NT2/D1 (cell line): ENCODE results near the gene ACTR5.

Experiments
- DNase-seq: peaks from one replicate; pipeline ENCODE4 v3.0.0-alpha.2; 2011; ENCODE audit warnings: low read depth, low spot score
- H3K27me3 ChIP-seq: 2 replicates; pipeline ENCODE4 v1.6.0; 2011; ENCODE audit warnings: mild to moderate bottlenecking; ENCODE audit not compliant: insufficient read length, insufficient read depth
- H3K36me3 ChIP-seq: 2 replicates; pipeline ENCODE4 v1.6.1; 2011; ENCODE audit warnings: mild to moderate bottlenecking, low read length, mixed read lengths; ENCODE audit not compliant: insufficient read depth, insufficient read length
- H3K4me1 ChIP-seq: 2 replicates; pipeline ENCODE4 v1.5.1; 2011; ENCODE audit not compliant: insufficient read depth, insufficient read length
- H3K4me3 ChIP-seq: 2 replicates; pipeline ENCODE4 v1.5.1; 2011; ENCODE audit warnings: low read depth; ENCODE audit not compliant: insufficient read length
- H3K9ac ChIP-seq: 2 replicates; pipeline ENCODE4 v1.6.0; 2011; ENCODE audit warnings: low read depth; ENCODE audit not compliant: insufficient read length
- H3K9me3 ChIP-seq: 2 replicates; pipeline ENCODE4 v1.5.1; 2011; ENCODE audit warnings: mild to moderate bottlenecking, low read length; ENCODE audit not compliant: insufficient read depth
- SUZ12 ChIP-seq: IDR thresholded peaks from 2 replicates; pipeline ENCODE4 v1.6.1; 2011; ENCODE audit not compliant: insufficient read length, insufficient read depth; ENCODE audit errors: extremely low read depth
- YY1 ChIP-seq: IDR thresholded peaks from 2 replicates; pipeline ENCODE4 v1.6.1; 2011; ENCODE audit not compliant: insufficient read length, insufficient read depth
- ZNF274 ChIP-seq: IDR thresholded peaks from 2 replicates; pipeline ENCODE4 v1.6.1; 2011; ENCODE audit warnings: mild to moderate bottlenecking, low read depth, low read length

ACTR5 gene

GRCh38 chr20:38714308-38714707 lies 34.0 kb upstream of the ACTR5 start:
- TF ChIP-seq SUZ12, result no peak
- TF ChIP-seq YY1, result no peak
- TF ChIP-seq ZNF274, result no peak
- Histone ChIP-seq H3K36me3 (no peaks in the 10 kb centered on the region), H3K27me3 (peaks cover 31% of the 10 kb centered on the region), H3K4me1 (peaks cover 10% of the 10 kb centered on the region), H3K9me3 (no peaks in the 10 kb centered on the region), H3K9ac (no peak overlapping the region), H3K4me3 (no peak overlapping the region)
- DNase-seq, result peak; percentile 51

GRCh38 chr20:38715646-38716045 lies 32.6 kb upstream of the ACTR5 start:
- peaks cover 9% of the 10 kb centered on the region for H3K4me1 ChIP-seq
- DNase-seq, result no peak
- H3K36me3 ChIP-seq, result no peaks in the 10 kb centered on the region
- no peak for TF ChIP-seq ZNF274
- no peak for TF ChIP-seq YY1
- no peak for TF ChIP-seq SUZ12
- H3K9me3 ChIP-seq, result no peaks in the 10 kb centered on the region
- H3K4me3 ChIP-seq, result no peak overlapping the region
- H3K9ac ChIP-seq, result no peak overlapping the region
- H3K27me3 ChIP-seq, result peaks cover 44% of the 10 kb centered on the region

GRCh38 chr20:38722683-38723016 lies 25.6 kb upstream of the ACTR5 start:
- Histone ChIP-seq H3K36me3 (no peaks in the 10 kb centered on the region), H3K27me3 (peaks cover 100% of the 10 kb centered on the region), H3K9me3 (no peaks in the 10 kb centered on the region; the same call in 1 of the 2 replicates), H3K9ac (no peak overlapping the region), H3K4me3 (no peak overlapping the region), H3K4me1 (peaks cover 30% of the 10 kb centered on the region)
- TF ChIP-seq YY1 (no peak), ZNF274 (no peak), SUZ12 (no peak)
- DNase-seq, result no peak

- Histone ChIP-seq H3K4me1 (peaks cover 30% of the 10 kb centered on the region), H3K36me3 (no peaks in the 10 kb centered on the region), H3K9me3 (no peaks in the 10 kb centered on the region; the same call in 1 of the 2 replicates), H3K27me3 (peaks cover 100% of the 10 kb centered on the region), H3K9ac (peak overlapping the region; percentile 53), H3K4me3 (peak overlapping the region; percentile 26)
- no peak for DNase-seq
- TF ChIP-seq YY1 (no peak), ZNF274 (no peak), SUZ12 (no peak)
Observed at GRCh38 chr20:38723017-38723847, 25.0 kb upstream of the ACTR5 start.

- H3K4me3 ChIP-seq, result peak within 1 kb of the TSS; percentile 26
- no peaks in the 10 kb centered on the region; the same call in 1 of the 2 replicates for H3K9me3 ChIP-seq
- no peak for DNase-seq
- peaks cover 36% of the 10 kb centered on the region for H3K4me1 ChIP-seq
- peak within 1 kb of the TSS; percentile 53 for H3K9ac ChIP-seq
- no peaks in the 10 kb centered on the region for H3K36me3 ChIP-seq
- no peak for TF ChIP-seq YY1
- peaks cover 100% of the 10 kb centered on the region for H3K27me3 ChIP-seq
Observed at GRCh38 chr20:38723848-38724625, 24.2 kb upstream of the ACTR5 start, which contains the start of gene SLC32A1. Gene SLC32A1, plus strand, starts transcription at chr20:38724486. Its CDS starts 239 bp downstream, at chr20:38724725.

GRCh38 chr20:38724626-38725147 lies 23.6 kb upstream of the ACTR5 start:
- TF ChIP-seq SUZ12 (no peak), ZNF274 (no peak), YY1 (no peak)
- H3K4me1 ChIP-seq, result peaks cover 37% of the 10 kb centered on the region

More at GRCh38 chr20:38724626-38725147, 23.6 kb upstream of the ACTR5 start:
- no peak for DNase-seq
- H3K27me3 ChIP-seq, result peaks cover 100% of the 10 kb centered on the region
- no peaks in the 10 kb centered on the region for H3K36me3 ChIP-seq
- H3K9me3 ChIP-seq, result no peaks in the 10 kb centered on the region; the same call in 1 of the 2 replicates
- H3K4me3 ChIP-seq, result peak overlapping the region; percentile 23
- peak overlapping the region; percentile 37 for H3K9ac ChIP-seq
